GM06990 (cell line): ENCODE data around the gene PLA2G4F.

Experiments
- DNase-seq: peaks from one replicate; pipeline ENCODE4 v3.0.0-alpha.2; 2011; ENCODE audit not compliant: insufficient read length; ENCODE audit errors: extremely low read depth
- H3K27me3 ChIP-seq: replicated peaks from 2 replicates; pipeline ENCODE4 v1.6.0; 2011; ENCODE audit warnings: low read length; ENCODE audit not compliant: control insufficient read depth, insufficient read depth
- H3K36me3 ChIP-seq: 2 replicates; pipeline ENCODE4 v1.5.1; 2011; ENCODE audit warnings: low read length; ENCODE audit not compliant: control insufficient read depth, insufficient read depth
- H3K4me3 ChIP-seq: replicated peaks from 2 replicates; pipeline ENCODE4 v1.5.1; 2011; ENCODE audit warnings: low read depth, mild to moderate bottlenecking, control low read depth, low read length
- CTCF ChIP-seq: IDR thresholded peaks from 2 replicates; pipeline ENCODE4 v1.5.1; 2011; ENCODE audit warnings: low read length, control low read depth, mild to moderate bottlenecking, inconsistent platforms; ENCODE audit not compliant: insufficient read depth, poor library complexity, severe bottlenecking

PLA2G4F gene

DNA sequence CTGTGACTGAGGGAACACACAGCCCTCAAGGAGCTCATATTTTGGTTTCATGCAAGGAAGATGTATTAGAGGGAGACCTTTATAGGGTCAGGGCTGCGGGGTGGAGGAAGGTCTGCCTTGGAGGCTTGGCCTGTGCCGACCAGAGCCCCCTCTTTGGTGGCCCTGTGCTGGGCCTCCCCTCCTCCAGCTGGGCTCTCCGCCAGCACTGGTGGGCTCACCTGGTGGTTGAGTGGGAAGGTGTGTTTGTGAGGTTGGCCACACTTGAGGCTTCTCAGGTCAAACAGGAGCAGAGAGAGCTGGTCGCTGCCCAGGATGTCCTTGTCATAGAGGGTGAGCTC is 2.6 kb downstream of the PLA2G4F start:
- H3K27me3 ChIP-seq = no peaks in the 10 kb centered on the region
- H3K4me3 ChIP-seq = no peak overlapping the region
- DNase-seq = no peak
- peaks cover 1% of the 10 kb centered on the region for H3K36me3 ChIP-seq
- no peak for TF ChIP-seq CTCF

DNA sequence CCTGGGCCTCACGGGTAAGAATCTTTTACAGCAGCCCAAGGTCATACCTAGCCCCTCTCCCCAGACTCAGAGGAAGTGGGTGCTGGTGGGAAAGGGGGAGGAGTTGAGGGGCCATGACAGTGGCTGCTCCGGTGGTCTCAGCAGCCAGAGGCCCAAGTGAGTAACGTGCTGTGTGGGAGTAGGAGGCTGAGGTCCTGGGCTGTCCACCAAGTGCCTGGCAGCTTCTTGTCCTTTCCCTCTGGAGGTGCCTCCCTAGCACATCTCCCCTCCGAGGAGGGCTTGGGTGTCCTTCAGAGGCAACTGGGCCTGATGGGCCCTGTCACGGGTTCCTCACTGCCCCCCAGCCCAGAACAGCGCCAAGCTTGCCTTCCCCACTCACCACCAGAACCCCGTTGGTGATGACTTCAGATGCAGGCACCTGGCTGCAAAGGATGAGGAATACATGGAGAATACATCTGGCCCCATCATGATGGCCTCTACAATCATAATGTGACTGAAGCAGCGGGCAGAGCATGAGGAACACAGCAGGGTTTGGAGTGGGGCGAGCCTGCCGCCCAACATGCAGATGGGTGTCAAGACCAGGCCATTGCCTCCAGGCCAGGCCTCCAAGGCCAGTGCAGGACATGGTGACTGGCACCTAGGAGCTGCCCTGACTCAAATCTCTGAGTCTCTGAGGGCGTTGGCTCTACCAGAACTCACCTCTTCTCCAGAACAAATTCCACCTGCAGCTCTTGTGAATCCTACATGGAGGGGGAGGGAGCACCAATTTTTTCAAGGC is 3.3 kb downstream of the PLA2G4F start:
- TF ChIP-seq CTCF = no peak
- DNase-seq = no peak
- H3K27me3 ChIP-seq = no peaks in the 10 kb centered on the region
- H3K4me3 ChIP-seq = no peak overlapping the region
- H3K36me3 ChIP-seq = no peaks in the 10 kb centered on the region

DNA sequence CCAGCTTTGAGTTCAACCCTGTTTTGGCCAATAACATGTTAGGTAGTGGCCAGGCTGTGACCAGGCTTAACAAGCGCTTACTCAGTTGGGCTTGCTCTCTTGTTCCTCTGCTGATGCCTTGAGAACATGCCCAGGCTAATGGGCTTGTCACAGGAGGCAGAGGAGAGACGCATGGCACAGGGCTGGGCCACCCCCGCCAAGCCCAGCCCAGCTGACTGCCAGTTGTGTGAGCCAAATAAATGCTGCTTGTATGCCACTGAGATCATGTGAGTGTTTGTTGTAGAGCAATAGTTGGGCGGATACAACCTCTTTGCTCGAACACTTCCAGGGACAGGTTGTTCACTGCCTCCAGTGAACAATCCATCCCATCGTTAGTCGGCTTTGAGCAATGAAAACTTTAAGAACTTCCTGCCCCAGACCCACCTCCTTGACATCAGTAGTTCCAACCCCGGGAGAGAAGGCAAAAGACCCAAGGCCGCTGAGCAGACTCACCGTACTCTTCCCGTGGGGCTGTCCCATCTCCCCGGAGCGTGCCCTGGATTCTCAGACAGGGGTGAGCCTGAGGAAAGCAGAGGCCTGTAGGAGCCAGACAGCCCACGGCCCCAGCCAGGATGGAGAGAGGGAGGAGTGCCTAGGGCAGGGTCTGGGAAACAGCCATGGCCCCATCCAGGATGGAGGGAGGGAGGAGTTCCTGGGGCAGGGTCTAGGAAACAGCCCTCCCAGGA is 4.1 kb downstream of the PLA2G4F start:
- TF ChIP-seq CTCF = no peak
- H3K27me3 ChIP-seq = no peaks in the 10 kb centered on the region
- H3K36me3 ChIP-seq = no peaks in the 10 kb centered on the region
- no peak for DNase-seq
- H3K4me3 ChIP-seq = no peak overlapping the region

DNA sequence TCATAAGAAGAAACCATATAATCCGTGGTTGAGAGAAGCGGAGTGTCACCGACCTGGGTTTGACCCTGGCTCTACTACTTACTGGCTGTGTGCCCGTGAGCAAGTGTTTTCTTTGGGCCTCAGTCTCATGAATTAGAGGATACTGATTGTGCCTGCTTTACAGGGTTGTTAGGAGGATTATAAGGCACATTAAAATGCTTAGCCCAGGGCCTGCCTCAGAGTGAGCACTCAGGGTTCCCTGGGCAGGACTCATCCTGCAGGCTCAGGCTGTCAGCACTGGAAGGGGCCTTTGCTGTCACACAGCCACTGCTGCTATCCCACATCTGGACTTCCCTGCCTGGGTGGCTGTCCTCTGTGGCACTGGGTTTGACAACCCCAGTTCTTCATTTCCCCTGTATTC is 4.7 kb downstream of the PLA2G4F start:
- TF ChIP-seq CTCF = no peak
- H3K36me3 ChIP-seq = no peaks in the 10 kb centered on the region
- DNase-seq = no peak
- H3K27me3 ChIP-seq = no peaks in the 10 kb centered on the region
- no peak overlapping the region for H3K4me3 ChIP-seq

DNA sequence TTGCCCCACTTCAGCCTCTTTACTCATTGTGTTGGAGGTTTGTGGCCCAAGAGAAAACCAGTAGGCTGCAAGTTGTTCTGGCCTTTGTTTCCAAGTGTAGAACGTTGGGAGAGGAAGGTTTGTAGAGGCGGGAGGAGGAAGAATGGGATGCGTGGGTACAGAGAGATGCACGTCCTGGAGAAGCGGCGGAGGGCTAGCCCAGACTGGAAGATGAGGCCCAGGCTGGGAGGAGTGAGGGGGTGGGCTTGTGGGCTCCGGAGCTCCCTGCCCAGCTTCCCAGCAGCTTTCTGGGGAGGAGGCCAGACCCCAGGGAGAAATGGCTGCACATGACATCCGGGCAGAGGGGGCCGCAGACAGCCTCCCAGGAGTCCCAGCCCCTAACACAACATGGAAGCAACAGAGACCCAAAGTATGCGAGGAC is 5.3 kb downstream of the PLA2G4F start:
- Histone ChIP-seq H3K36me3 (no peaks in the 10 kb centered on the region), H3K27me3 (no peaks in the 10 kb centered on the region), H3K4me3 (no peak overlapping the region)
- DNase-seq = no peak
- TF ChIP-seq CTCF = no peak
